Measurements from ENCODE around the gene ALDH7A1.

The ALDH7A1 gene

GRCh38 chr5:126481243-126481642 lies 113.8 kb downstream of the ALDH7A1 start:
- Histone ChIP-seq H3K36me3 (ENCODE audit: control insufficient read depth, low read length) (no peaks in the 10 kb centered on the region), H3K4me1 (ENCODE audit: control insufficient read depth, low read length) (no peaks in the 10 kb centered on the region), H3K4me3 (ENCODE audit: low read length) (no peak overlapping the region), H4K20me1 (ENCODE audit: control insufficient read depth, insufficient read depth, low read depth, low read length) (no peaks in the 10 kb centered on the region), H3K27me3 (ENCODE audit: control insufficient read depth, low read length) (no peaks in the 10 kb centered on the region), H3K9me2 (replicated peaks; ENCODE audit: control insufficient read depth, low read length) (no peaks in the 10 kb centered on the region), H3F3A (ENCODE audit: control insufficient read depth, insufficient read depth) (no peaks in the 10 kb centered on the region), H3K9me3 (ENCODE audit: control insufficient read depth, insufficient read depth, low read length) (no peaks in the 10 kb centered on the region), H3K27ac (ENCODE audit: low read depth, low read length) (no peak overlapping the region), H3K4me2 (ENCODE audit: low read length) (no peak overlapping the region), H3K79me2 (ENCODE audit: control insufficient read depth, low read length) (no peaks in the 10 kb centered on the region)
- TF ChIP-seq CTCF (IDR thresholded peaks at IDR 0.05; ENCODE audit: low read depth, low read length, poor library complexity, severe bottlenecking) (no peak), EZH2phosphoT487 (IDR thresholded peaks at IDR 0.05; ENCODE audit: borderline replicate concordance, low read length) (no peak)
